HG02973 (cell line): ENCODE measurements around the gene VCL.
A peak's percentile ranks its signal among the peaks of the same experiment; 100 is the strongest.
"Not testable (repeated sequence)": the region's sequence is repeated elsewhere in the genome, so short reads cannot be mapped to it uniquely, and the experiment has no call there.

Experiments used
- ATAC-seq: cut with Tn5 transposase; IDR thresholded peaks from one replicate; pipeline ENCODE4 v1.9.1; 2021; ENCODE audit warnings: moderate library complexity; ENCODE audit not compliant: unreplicated experiment

VCL gene

DNA sequence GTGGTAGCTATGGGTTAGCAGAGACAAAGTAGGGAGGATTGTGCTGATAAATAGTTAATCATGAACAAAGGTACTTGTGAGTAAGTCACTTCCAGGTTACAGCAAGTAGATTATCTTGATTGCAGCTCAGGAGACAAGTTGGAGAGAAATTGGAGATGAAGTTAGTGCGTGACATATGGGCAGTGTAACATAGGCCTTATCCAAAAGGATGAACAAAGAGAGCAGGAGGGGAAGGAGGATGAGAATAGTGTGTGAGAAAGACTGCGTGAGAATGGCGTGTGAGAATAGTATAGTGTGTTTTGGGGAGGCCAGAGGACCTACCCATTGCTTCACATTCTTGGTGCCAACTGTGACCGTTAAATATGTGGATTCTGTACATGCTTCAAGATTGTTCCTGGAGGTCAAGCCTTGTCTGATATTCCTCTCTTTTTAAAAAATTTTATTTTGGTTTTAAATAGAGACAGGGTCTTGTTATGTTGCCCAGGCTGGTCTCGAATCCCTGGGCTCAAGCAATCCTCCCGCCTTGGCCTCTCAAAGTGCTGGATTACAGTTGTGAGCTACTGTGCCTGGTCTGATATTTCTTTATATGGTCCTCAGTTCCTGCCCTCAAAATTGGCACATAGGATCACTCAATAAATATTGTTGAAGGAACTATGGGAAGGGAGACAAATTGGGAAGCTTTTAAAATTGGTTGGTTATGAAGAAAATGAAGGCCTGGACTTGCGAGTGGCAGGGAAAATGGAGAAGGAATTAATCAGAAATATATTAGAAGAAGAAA is 3.2 kb downstream of the VCL start:
- no peak for ATAC-seq

DNA sequence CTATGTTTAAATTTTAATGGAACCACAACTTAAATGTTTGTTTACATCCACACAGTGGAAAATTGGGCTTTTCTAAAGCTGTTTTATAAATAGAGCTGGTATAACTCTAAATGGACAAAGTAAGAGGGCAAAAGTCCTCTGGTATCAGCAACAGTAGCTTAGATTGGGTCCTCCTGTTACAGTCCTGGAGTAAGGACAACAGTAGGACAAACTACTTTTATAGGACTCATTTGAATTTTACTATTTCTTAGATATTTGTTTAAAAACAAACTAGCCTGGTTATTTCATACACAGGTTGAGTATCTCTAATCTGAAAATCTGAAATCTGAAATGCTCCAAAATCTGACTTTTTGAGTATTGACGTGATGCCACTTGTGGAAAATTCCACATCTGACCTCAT is 8.4 kb downstream of the VCL start:
- ATAC-seq = no peak

DNA sequence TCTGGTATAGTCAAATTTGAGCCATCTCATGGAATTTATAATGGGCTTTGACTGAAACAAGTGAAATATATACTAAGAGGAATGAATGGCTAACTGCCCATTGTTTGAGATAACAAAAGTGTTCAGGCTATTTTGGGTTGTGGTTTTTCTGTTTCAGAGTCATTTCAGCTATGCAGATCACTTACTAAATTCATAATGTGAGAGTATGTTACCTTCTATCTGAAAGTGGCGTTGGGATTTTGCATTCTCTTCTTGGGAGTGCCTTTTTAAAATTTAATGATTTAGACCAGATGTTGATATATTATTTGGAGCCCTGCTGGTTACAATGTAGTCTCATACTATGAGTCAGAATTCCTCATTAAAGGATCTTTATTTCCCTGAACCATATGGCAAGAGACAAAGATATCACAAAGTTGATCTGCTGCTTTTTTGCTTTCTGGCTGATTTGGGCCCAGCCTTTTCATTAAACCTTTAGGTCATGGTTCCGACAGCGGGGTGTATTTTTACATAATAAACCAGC is 10.4 kb downstream of the VCL start:
- ATAC-seq = peak; percentile 59

DNA sequence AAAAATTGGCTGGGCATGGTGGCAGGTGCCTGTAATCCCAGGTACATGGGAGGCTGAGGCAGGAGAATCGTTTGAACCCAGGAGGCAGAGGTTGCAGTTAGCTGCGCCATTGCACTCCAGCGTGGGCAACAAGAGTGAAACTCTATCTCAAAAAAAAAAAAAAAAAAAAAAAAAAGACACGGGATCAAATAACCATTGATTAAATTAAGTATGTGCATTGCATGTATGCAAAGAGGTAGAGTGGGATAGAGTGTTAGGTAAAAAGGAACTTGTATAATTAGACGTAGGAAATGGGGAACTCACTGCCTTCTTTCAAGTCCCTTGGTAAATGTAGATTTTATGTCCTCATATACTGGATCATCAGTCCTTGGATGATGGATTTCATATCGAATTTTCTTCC is 13.1 kb downstream of the VCL start:
- ATAC-seq = no peak

DNA sequence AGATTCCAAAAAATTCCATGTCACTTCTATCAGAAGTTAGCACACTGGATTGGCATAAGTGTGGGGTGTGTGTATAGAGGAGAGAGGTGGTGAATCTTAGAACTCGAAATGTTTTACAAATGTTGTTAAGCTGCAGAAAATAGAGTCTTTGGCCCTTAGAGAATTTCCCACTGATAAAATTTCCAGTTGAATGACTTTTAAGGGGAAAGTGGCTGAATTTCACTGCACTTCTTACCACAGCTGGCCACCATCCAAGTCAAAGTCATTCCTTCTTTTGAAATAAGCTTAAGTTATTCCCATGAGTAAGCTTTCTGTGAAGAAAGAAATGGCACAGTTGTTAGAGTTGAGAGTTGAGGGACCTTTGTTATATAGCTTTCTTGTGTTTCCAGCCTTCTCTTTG is 13.9 kb downstream of the VCL start:
- ATAC-seq = no peak

DNA sequence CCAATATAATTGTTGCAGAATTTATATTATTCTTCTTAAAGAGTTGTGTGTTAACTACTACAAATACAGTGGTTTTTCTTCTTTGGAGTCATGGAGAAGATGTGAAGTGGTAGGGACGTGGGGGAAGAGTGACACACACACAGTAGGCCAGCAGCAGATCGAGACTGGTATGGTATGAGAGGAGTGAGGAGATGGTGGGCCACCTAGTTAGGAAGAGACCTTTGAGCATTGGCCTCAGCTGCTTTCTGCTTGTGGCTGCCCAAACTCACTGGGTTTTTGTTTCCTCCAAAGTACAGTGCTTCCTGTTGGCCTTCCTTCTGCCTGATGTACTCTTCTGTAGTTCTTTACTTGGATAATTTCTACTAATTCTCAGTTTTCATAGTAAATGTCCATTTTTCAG is 14.6 kb downstream of the VCL start:
- no peak for ATAC-seq

DNA sequence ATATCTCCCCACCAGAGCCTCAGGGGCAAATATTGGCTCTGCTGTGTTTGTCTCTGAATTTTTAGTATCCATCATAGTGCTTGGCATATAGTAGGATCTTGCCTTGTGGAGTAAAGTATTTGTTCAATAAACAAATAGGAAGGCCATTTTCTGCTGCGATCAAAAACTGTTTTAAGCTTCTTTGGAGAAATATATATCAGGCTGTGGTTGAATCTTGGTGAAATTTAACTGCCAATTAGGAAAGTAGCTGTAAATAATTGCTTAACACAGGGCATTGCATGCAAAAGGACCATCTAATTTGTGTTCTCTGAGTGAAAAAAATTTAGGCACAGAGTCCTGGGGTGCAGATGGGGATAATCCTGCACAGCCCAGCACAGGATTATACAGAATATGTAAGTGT is 15.1 kb downstream of the VCL start:
- ATAC-seq = no peak

DNA sequence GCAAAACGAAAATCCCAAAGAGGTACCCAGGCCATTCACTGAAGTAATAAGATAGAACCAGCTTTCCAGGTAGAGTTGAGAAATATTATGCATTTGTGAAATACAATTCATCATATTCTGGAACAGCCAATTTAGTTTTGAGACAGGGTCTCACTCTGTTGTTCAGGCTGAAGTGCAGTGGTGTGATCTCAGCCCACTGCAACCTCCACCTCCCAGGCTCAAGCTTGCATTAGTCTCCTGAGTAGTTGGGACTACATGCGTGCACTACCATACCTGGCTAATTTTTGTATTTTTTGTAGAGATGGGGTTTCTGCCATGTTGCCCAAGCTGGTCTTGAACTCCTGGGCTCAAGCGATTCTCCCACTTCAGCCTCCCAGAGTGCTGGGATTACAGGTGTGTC is 16.7 kb downstream of the VCL start:
- not testable (repeated sequence) for ATAC-seq

DNA sequence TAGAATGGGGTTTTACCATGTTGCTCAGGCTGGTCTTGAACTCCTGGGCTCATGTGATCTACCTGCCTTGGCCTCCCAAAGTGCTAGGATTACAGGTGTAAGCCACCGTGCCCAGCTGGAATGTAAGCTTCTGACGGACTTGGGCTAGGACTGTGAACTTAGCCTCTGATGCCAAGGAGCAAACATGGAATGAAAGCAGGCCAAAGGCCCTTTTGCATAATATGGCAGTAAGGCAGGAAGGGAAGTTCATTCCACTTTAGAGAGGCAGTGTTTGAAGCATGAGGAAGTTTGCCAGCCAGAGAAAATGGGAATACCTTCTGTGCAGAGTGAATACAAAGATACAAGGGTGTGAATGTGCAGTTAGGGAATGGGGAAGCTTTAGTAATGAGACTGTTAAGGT is 20.3 kb downstream of the VCL start:
- no peak for ATAC-seq

DNA sequence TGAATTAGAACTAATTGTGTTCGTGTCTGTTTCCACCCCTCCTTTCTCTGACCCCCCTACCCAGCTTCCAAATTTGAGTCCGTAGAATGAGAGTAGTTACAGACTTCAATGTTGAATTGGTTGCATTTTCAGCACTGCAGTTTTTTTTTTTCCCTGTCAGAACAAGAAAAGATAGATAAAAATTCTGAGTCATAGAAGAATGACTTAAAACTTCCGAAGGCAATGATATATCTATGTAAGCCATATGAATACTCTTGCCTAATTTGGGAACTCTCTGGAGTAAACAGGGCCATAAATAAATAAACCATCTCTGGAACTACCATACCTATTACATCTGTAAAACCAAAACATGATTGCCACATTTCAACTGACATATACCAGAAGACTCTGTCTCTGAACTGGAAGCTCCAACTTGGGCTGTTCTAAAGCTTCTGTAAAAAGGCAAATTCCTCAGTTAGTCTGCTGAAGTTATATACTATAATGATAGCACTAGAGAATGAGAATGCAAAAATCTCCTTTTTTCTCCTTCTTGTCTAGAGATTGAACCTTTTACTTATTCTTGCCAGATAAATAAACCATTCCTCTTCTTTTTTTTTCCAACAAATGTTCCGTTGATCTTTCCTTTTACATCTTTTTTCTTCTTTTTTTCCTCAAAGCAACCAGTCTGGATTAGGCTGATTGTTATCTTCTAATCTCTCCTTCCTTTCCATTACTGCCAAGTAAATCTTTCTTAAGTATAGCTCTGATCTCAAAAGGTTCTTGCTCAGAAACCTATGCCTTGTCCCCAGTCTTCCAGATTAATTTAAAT is 23.5 kb downstream of the VCL start:
- ATAC-seq = no peak

DNA sequence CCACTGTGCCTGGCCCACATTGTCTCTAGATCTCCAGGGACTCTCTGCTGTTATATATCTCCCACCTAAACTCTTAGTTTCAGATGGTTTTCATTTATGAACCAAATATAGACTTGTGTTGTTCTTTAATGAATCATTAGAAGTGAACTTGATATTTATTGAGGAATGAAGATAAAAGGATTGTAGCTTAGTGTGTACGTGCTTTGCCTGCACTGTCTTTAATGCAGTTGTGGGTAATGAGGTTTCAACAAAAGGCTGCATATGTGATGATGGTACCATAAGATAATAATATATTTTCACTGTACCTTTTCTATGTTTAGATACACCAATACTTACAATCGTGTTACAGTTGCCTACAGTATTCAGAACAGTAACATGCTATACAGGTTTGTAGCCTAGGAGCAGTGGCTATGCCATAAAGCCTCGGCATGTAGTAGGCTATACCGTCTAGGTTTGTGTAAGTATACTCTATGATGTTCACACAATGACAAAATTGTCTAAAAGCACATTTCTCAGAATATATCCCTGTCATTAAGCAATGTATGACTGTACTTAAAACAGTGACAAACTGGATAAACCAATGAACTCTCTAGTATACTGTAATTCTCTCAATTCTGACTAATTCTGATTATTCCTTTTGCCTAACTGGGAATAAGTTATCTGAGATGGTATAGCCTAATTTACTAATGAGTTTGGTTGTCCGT is 25.2 kb downstream of the VCL start:
- no peak for ATAC-seq

DNA sequence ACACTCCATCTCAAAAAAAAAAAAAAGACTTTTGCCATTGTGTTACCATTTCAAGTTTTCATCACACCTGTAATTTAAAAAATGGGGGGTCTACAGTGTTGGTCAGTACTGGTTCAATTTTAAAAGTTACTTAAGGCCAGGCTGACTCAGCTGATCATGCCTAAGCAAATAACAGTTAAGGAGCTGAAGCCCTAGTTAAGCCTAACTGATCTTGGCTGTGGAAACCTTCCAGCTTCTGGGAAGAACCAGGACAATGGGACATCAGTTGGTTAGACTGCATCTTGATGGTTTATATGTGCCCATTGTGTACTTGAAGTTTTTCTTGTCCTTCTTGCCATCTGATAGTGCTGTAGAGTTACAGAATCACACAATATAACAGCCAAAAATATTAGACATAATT is 26.7 kb downstream of the VCL start:
- no peak for ATAC-seq

DNA sequence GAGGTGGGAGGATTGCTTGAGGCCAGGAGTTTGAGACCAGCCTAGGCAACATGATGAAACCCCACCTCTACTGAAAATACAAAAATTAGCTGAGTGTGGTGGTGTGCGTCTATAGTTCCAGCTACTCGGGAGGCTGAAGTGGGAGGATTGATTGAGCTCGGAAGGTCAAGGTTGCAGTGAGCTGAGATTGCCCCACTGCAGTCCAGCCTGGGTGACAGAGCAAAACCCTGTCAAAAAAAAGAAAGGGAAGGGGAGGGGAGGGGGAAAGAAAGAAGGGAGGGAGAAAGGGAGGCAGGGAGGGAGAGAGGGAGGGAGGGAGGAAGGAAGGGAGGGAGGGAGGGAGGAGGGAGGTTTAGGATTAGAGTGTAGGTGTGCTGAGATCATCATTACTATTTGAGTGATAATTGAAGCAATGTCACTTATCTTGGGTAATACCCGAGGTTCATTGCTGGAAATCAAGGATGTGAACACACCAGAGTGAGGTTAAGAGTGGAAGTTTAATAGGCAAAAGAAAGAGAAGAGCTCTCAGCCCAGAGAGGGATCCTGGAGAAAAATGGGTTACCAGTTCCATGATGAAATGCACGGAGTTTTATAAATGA is 27.6 kb downstream of the VCL start:
- ATAC-seq = no peak

DNA sequence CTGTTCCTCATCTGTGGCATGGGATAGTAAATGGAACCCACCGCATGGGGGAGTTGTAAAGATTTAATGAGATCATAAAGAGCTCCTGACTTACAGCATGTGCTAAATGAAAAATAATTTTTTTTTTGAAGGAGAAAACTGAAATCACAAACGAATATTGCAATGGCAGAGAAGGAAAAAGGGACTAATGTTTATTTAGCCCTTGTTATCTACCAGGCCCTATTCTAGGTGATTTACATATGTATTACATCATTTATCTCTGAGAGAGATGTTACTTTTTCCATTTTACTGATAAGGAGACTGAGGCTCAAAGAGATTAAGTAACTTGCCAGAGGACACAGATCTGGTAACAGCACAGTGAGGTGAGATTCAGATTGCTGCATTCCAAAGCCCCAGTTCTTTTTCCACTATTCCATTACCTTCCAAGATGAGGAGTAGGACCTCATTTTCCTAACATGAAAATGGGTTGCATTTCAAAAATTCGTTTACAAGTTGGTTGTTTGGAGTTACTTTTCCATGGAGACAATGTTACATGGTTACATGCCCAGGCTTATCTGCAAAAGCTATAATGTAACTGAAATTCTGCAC is 28.6 kb downstream of the VCL start:
- no peak for ATAC-seq

DNA sequence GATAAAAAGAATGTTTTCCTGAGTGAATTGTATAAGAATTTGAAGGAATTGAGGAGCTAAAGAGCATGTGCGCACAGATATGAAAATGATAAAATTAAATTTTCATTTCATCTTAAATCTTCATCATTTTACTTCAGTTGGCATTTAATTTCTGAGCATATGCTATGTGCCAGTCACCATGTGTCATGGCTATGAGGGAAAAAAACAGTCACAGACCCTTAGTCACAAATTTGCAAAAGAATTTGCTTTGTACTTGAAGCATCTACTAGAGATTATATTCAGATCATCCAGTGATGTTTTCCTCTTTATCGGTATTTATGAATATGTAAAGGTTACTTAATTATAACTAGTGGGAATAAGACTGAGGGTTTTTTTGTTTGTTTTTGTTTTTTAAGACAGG is 29.8 kb downstream of the VCL start:
- no peak for ATAC-seq

DNA sequence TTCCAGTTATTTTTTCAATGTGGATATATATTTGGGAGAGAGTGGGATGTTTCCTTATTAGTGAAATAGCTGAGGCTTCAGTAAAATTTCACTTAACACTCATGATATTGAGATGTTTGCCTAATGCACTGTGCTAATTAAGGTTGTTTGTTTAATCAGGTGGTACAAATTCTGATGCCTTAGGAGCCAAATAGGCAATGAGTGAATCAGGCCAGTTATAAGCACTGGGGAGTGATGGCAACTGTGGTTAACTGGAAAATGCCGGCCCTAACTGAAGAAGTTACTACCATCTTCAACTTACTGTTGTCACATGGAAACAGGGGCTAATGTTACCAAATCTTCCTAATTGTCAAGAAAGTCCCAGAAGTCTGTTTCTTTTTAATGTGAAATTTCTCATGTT is 32.0 kb downstream of the VCL start:
- no peak for ATAC-seq

DNA sequence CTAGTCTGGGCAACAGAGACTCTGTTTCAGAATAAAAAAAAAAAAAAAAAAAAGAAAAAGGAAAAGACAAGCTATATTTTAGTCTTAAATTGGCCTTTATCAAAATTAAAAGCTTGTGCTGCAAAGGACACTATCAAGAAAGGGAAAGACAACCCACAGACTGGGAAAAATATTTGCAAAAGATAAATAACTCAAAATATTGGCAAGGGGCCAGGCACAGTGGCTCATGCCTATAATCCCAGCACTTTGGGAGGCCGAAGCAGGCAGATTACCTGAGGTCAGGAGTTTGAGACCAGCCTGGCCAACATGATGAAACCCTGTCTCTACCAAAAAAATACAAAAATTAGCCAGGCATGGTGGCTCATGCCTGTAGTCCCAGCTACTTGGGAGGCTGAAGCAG is 34.3 kb downstream of the VCL start:
- ATAC-seq = not testable (repeated sequence)

DNA sequence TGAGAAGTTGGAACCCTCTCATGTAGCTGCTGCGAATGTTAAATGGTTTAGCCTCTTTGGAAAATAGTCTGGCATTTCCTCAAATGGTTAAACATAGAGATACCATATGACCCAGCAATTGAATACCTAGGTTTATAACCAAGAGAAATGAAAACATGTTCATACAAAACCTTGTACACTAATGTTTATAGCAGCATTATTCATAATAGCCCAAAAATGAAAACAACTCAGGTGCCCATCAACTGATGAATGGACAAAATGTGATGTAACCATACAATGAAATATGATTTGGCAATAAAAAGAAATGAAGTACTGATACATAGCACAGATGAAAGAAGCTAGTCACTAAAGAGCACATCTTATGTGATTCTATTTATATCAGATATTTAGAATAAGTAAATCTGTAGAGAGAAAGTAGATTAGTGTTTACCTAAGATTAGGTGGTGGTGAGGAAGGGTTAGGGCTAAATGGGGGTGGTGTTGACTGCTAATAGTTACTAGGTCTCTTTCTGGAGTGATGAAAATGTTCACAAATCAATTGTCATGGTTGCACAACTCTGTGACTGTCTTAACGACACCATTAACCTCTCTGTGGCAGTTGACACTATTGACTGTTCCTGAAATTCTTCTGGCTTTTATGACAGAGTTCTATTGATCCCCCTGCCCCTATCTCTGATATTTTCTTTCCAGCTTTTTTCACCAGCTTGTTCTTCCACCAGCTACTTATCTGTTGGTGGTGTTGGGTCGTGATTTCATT is 35.2 kb downstream of the VCL start:
- ATAC-seq = no peak

DNA sequence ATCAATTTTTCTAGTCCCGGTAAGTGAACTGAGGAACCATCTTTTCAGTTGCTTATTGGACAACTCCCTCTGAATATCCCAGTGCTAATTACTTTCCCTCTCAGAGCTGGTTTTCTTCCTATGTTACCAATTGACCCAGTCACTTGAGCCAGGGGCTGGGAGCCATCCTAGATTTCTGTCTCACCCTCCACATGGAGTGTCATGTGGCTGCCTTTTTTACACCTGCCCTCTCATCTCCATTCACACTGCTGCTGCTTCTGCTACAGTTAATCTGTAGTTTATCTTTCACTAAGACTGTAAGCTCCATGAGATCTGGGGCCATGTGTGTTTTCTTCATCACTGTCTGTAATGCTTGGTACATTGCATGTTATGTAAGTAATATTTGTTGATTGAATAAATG is 35.8 kb downstream of the VCL start:
- ATAC-seq = no peak

DNA sequence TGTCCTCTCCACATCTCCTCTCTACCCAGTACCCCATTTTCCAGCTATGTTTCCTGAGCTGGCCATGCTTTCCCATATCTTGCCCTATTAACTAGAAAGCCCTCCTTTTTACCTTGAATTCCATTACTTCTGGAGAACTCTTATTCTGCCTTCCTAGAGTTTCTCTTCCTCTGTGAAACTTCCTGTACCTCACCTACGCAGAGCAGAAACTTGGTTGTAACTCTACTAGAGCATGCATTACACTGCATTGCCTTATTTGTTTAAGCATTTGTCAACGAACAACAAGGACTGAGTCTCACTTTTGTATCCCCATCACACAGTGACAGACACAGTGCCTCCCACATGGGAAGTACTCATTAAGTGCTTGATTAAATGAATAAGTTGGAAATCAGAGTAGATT is 36.4 kb downstream of the VCL start:
- no peak for ATAC-seq
